HL-60/S4 treated with phorbol 12-myristate 13-acetate at 8.2 ng/mL for 4 days and 3 days (cell line): ENCODE results near the gene C19orf38.
"Not testable (repeated sequence)": the region's sequence is repeated elsewhere in the genome, so short reads cannot be mapped to it uniquely, and the experiment has no call there.

ENCODE experiments used
- in situ Hi-C: fragments of 300-500 bp; cut with MboI; formaldehyde crosslinking; loops from 2 replicates; pipeline ENCODE4 v1.15.0; 2022; ENCODE audit warnings: low sequenced_read_pairs

The C19orf38 gene

DNA sequence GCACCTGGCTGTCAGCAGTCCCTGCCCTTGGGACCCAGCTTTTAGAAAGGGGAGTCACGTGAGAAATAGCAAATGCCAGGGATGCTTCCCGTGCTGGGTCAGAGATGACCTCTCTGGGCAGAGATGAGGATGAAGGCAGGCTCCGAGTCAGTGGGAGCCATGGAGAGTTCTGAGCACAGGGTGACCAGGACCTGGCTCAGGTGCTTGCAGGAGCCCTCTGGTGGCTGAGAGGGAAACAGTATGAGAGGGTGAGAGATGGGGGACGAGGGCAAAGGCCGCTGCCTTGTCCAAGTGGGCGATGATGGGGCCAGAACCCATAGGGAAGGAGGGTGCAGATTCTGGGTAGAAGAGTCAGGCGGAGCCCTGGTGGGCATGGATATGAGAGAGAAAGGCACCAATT, 28.0 kb upstream of the C19orf38 start:
- in situ Hi-C loops: no loop called here

DNA sequence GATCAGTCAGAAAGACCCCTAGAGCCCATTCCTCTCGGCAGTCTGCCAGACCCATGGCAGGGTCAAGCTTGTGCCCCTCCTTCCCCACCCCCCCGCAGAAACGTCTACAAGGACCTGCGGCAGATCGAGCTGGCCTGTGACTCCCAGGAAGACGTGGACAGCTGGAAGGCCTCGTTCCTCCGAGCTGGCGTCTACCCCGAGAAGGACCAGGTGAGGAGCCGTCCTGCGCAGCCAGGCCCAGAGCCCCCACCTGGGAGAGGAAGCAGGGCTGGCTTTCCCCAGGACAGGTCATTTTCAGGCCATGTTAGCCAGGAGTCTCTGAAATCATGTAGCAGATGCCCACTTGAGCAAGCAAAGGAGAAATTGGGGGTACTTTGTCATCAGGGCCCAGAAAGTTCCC, 24.5 kb upstream of the C19orf38 start:
- in situ Hi-C loops: no loop called here

- in situ Hi-C loops: no loop called here
Measured at GRCh38 chr19:10826231-10826630, 22.0 kb upstream of the C19orf38 start.

DNA sequence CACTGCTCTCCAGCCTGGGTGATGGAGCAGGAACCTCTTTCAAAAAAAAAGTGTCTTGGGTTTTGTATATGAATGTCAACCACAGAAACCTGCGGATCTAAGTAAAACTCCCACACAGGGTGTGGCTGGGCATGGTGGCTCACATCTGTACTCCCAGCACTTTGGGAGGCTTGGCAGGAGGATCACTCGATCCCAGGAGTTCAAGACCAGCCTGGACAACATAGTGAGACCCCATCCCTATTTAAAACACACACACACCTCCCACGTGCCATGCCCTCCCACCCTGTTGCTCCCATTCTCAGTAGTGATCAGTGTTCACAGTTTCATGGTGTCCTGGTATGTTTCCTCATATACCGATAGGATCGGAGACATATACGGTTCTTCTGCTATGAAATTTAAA, 21.4 kb upstream of the C19orf38 start:
- in situ Hi-C loops: no loop called here

DNA sequence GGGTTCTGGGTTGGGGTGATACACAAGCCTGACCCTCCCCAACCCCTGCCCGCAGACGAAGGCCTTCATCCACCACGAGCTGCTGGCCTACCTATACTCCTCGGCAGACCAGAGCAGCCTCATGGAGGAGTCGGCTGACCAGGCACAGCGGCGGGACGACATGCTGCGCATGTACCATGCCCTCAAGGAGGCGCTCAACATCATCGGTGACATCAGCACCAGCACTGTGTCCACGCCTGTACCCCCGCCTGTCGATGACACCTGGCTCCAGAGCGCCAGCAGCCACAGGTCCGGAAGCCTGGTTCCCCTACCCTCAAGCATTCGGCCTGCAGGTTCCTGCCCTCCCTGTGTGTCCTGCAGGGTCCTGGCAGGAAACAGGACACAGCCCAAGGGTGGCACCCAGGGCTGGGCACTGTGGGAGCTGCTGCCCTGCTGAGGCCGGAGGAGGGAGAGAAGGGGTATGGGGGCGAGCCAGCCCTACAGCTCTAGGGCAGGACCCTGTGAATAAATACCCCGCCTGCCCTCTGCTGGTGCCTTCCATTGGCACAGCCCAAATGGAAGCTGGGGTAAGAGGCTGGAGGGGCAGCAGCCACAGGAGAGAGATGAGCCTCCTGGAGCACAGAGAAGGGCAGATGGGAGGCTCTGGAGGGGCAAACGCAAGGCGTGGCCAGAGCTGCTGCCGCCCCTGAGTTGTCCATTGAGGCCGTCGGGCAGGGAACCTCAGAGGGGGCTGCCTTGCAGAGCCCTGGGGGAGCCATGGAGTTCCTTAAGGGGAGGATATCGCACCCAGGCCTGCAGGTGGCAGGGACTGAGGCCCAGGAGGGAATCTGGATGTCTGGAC, 19.0 kb upstream of the C19orf38 start:
- in situ Hi-C loops: no loop called here

DNA sequence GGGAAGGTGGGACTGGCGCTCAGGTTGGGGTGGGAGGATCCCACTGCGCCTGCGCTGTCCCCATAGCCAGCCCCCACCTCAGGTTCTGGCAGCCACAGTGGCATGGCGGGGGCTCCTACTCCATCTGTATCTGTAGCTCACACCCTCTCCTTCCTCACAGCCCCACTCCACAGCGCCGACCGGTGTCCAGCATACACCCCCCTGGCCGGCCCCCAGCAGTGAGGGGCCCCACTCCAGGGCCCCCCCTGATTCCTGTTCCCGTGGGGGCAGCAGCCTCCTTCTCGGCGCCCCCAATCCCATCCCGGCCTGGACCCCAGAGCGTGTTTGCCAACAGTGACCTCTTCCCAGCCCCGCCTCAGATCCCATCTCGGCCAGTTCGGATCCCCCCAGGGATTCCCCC, 18.2 kb upstream of the C19orf38 start:
- in situ Hi-C loops: no loop called here

GRCh38 chr19:10830370-10830769, 17.8 kb upstream of the C19orf38 start:
- in situ Hi-C loops: no loop called here

DNA sequence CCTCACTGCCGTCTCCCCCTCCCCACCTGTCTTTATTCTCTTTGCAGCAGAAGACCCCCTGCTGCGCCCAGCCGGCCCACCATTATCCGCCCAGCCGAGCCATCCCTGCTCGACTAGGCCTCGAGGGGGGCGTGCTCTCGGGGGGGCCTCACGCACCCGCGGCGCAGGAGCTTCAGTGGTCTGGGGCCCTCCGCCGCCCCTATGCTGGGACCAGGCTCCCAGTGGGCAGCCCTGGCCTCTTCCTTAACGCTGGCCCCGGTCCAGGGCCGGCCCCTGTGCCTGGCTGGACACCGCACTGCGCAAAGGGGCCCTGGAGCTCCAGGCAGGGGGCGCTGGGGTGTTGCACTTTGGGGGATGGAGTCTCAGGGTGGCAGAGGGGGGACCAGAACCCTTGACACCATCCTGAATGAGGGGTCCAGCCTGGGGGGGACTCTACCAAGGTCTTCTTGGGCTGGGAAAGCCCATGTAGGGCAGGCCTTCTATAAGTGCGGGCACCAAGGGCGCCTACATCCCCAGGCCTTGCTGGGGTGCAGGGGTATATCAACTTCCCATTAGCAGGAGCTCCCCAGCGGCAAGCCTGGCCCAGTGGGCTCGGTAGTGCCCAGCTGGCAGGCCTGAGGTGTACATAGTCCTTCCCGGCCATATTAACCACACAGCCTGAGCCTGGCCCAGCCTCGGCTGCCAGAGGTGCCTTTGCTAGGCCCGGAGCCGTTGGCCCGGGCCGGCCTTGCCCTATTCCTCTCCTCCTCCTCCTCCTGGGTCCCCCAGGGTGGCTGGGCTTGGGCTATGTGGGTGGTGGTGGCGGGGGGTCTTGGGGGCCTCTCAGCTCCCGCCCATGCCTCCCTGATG, 17.1 kb upstream of the C19orf38 start:
- in situ Hi-C loops: no loop called here

DNA sequence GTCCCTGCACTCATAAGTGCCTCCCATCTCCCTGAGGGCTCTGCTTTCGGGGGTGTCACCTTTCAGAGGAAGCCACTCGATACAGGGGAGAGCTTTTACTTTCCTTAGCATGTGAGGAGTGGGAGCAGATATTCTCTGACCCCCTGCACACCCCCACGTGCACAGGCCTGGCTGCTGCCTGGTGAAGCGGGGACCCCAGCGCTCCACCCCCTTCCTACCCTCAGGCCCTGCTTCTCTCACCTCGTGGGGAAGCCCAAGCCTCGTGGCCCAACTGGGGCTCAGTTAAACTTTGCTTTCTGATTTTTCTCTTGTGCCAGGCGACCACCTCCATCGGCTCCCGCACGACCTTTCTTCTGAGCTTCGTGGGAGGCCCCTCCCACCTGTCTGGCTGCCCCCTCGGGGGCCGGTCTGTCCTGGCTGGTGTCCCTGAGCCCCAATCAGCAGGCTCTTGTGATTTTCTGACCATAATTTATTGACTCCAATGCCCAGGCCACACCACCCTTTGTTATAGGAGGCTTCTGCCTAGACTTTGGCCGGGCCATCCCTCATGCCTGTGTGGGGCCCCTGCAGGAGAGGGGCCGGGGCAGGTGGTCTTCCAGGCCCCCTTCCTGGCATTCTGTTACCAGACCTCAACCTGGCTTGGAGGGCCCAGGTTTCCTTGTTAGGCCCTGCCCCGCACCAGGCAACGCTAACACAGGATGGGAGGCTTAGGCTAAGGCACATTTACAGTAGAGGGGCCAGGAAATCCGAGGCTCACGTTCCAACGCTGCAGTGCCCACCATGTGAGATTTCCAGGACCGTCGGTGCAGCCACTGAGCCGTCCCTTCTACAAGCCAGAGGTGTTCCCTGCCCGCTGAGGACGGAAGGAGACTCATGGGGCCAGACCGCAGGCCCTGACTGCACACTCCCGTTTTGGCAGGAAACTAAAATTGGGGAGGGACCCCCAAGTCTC, 16.0 kb upstream of the C19orf38 start:
- in situ Hi-C loops: no loop called here

GRCh38 chr19:10832939-10833296, 15.3 kb upstream of the C19orf38 start:
- in situ Hi-C loops: no loop called here

GRCh38 chr19:10835089-10835753, 13.0 kb upstream of the C19orf38 start:
- in situ Hi-C loops: no loop called here

DNA sequence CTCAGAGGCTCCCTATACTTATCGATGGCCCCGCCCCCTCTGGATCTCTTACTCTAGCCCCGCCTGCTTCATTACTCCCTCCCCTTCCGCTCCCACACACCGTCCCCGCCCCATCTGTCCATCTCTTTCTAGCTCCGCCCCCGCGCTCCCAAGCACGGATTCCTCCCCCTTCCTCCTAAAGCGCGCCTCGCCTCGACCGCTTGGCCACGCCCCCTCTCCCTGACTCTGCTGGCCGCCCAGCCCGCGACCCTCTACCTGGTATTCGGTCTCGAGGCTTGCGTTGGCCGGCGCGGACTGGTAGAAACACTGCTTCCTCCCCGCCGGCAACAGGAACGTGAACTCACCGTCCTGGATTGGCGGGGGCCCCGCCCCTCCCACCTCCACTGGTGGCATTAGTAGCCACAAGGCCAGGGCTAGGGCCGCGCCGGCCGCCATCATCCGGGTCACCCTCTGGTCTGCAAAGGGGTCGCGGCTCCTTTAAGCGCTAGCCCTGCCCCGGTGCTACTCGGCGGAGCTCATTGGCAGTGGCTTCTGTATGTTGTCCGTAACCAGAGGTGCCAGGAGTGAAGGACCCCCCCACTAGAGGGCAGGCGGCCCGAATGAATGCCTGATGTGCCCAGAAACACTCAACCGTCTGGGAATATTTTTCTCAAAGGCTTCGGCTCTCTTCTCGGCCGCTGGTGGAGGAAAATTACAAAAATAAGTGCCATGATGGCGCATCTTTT, 12.3 kb upstream of the C19orf38 start, which contains the start of gene TMED1:
Gene TMED1, minus strand, starts transcription at position 459 of the 725 bp plus-strand sequence. Its CDS starts 21 bp downstream, at position 438.
- in situ Hi-C loops: no loop called here

DNA sequence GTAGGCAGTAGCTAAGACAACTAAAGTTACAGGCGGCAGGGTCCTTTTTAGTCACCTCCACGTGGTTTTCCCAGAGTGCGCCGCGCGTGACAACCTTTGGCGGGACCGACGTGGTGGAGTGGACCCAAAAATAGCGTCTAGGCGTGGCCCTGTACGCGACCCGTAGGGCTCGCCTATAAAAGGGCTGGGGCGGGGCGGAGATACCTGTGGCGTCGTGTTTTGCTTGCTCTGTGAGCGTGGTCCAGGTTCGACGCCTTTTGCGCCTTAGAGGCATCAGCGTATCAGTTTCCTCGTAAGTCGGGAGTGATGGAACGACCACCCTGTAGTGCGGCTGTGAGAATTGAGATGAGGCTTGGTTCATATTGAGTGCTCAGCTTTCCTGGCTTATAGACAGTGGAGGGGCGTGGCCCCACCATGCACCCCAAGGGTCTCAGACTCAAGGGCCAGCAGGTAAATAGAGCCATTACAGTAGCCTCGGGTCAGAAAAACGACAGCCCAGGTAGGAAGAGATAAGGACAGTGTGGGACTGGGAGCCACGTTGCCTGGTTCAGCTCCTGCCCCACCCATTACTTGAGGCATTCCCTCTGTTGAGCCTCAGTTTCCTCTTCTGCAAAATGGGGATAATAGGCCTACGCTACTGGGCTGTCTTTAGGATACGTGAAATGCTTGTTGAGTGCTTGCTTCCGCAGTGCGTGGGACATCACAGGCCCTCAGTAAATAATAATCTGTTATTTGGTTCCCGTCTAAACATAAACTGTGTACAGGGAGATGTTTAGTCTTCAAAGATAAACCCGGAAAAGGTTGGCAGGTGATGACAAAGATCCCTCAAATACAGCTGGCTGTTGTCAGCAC, 11.5 kb upstream of the C19orf38 start:
- in situ Hi-C loops: no loop called here

DNA sequence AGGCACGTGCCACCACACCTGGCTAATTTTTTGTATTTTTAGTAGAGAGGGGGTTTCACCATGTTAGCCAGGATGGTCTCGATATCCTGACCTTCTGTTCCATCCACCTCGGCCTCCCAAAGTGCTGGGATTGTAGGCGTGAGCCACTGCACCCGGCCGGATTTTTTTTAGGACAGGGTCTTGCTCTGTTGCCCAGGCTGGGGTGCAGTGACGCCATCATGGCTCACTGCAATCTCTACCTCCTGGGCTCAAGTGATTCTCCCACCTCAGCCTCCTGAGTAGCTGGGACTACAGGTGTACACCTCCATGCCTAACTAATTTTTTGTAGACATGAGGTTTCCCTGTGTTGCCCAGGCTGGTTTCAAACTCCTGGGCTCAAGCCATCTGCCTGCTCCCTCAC, 10.6 kb upstream of the C19orf38 start:
- in situ Hi-C loops: not testable (repeated sequence)

- in situ Hi-C loops: no loop called here
Measured at GRCh38 chr19:10838377-10838776, 9.8 kb upstream of the C19orf38 start.

- in situ Hi-C loops: no loop called here
Measured at GRCh38 chr19:10839114-10840050, 8.8 kb upstream of the C19orf38 start.

DNA sequence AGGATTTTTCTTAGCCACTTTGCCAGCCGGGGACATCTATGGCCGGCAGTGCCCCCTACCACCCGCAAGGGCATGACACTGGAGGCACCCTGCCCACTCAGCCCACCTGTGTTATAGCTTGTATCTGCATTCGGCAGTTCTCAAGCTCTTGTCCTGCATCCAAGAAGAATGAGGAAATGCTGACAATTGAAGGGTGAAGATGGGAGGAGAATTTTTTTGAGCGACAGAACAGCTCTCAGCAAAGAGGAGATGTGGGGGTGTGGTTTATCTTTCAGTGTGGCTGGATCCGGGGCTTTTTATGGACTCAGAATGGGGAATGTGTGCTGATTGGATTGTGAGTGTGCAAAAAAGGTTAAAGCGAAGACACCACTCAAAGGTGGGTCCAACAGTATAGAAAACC, 5.4 kb upstream of the C19orf38 start:
- in situ Hi-C loops: no loop called here
